ENCODE measurements around the gene MGMT. TPM values are rescaled to one million over a fixed set of nuclear protein-coding genes. Genes with fewer than 3 reads are reported as not detected.

The MGMT gene
- total and polyA plus RNA-seq, 3 donors from 2014 or later: 32.8 to 40.7 (median 37.9) TPM

DNA sequence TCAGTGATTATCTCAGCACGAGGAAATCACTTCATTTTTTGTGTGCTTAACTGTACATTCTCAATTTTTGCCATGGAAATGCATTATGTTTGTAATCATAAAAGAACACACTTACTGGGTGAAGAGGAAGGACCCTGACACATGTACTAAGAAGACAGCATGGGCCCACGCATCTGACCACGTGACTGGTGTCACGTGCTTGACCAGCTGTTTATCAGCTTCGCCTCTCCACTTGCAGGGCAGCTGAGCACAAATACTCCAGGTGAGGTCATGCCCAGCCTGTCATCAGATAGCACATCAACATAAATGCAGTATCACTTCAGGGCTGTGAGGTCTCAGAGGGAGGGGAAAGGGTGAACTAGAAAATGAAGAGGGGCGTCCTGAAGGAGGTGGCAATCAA, 317.2 kb downstream of the MGMT start:
- Histone ChIP-seq H3K27me3 (no peaks in the 10 kb centered on the region), H3K4me1 (no peaks in the 10 kb centered on the region), H3K9me3 (no peaks in the 10 kb centered on the region), H3K36me3 (ENCODE audit: low read depth, missing control alignments) (no peaks in the 10 kb centered on the region), H3K4me3 (no peak overlapping the region), H3K27ac (no peak overlapping the region)
- TF ChIP-seq POLR2A (IDR thresholded peaks at IDR 0.05): no peak
- TF ChIP-seq, protein P1, sequence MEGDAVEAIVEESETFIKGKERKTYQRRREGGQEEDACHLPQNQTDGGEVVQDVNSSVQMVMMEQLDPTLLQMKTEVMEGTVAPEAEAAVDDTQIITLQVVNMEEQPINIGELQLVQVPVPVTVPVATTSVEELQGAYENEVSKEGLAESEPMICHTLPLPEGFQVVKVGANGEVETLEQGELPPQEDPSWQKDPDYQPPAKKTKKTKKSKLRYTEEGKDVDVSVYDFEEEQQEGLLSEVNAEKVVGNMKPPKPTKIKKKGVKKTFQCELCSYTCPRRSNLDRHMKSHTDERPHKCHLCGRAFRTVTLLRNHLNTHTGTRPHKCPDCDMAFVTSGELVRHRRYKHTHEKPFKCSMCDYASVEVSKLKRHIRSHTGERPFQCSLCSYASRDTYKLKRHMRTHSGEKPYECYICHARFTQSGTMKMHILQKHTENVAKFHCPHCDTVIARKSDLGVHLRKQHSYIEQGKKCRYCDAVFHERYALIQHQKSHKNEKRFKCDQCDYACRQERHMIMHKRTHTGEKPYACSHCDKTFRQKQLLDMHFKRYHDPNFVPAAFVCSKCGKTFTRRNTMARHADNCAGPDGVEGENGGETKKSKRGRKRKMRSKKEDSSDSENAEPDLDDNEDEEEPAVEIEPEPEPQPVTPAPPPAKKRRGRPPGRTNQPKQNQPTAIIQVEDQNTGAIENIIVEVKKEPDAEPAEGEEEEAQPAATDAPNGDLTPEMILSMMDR (IDR thresholded peaks at IDR 0.05): no peak
- intact Hi-C loops (cut with DNase I; ENCODE audit: low total_unique reads): no loop called here
- no peak for DNase-seq
- 70 to 75% methylated on average over 6 of the region's 6 CpGs for WGBS, 2 donors

DNA sequence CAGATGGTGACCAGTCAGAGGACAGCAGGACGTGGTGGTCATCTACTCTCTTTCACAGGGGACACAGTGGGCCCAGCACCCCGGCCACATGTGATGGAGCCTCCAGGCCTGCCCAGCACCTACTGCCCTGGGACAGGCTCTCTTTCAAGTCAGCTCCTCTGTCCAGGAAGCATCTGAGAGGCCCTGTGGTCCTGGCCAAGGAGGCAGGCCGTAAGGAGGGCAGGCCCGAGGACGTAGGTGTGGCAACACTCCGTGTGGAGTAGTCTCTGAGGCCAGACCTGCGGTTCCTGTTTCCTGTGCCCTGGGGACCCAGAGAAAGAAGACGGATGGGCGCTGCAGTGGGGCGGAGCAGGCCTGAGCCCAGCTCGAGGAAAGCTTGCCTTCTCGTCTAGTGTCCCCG, 317.9 kb downstream of the MGMT start:
- intact Hi-C loops (cut with DNase I; ENCODE audit: low total_unique reads): no loop called here
- Histone ChIP-seq H3K36me3 (ENCODE audit: low read depth, missing control alignments) (no peaks in the 10 kb centered on the region), H3K27ac (no peak overlapping the region), H3K9me3 (no peaks in the 10 kb centered on the region), H3K4me1 (no peaks in the 10 kb centered on the region), H3K27me3 (no peaks in the 10 kb centered on the region), H3K4me3 (no peak overlapping the region)
- TF ChIP-seq, protein P1 (IDR thresholded peaks at IDR 0.05): no peak
- no peak for TF ChIP-seq POLR2A (IDR thresholded peaks at IDR 0.05)
- no peak for DNase-seq
- WGBS, 2 donors: 77 to 81% methylated on average over 13 of the region's 13 CpGs

DNA sequence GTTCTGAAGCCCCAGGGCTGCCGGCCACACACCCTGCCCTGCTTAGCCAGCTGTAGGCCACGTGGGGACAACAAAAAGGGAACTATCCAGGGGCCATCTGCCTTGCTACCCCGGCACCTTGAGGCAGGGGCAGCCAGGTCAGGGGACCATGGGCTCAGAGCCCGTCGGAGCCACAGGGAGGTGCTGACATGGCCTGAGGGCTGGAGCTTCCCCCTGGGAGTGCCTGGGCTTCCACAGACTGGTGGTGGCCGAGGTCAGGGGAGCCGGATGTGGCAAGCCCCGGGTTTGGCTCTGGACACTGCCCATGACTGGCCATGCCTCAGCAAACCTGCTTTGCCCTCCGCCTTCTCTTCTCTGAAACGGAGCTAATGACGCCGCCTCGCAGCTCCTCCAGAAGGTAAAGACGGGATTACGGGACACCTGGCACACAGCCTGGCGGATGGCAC, 318.5 kb downstream of the MGMT start:
- intact Hi-C loops (cut with DNase I; ENCODE audit: low total_unique reads): no loop called here
- Histone ChIP-seq H3K4me1 (no peaks in the 10 kb centered on the region), H3K27ac (no peak overlapping the region), H3K9me3 (no peaks in the 10 kb centered on the region), H3K36me3 (ENCODE audit: low read depth, missing control alignments) (no peaks in the 10 kb centered on the region), H3K27me3 (no peaks in the 10 kb centered on the region), H3K4me3 (no peak overlapping the region)
- DNase-seq: no peak
- 79 to 87% methylated on average over 15 to 16 of the region's 16 CpGs for WGBS, 2 donors
- no peak for TF ChIP-seq POLR2A (IDR thresholded peaks at IDR 0.05)
- TF ChIP-seq, protein P1 (IDR thresholded peaks at IDR 0.05): no peak

DNA sequence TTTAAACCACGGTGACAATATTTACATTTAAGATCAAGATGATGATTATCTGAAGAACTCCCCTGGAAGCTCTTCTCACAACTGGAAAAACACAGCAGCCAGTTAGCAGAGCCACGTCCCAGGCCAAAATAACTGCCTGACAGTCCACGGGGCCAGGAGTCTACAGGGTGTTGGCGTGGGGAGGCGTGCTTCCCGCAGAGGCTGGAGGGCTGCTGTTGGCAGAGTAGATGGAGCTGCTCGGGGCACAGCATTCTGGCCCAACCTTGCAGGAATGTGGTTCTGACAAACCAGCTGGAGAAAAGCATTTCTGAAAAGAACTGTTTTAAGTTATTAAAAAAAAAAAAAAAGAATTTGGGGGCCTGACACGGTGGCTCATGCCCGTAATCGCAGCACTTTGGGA, 319.2 kb downstream of the MGMT start:
- WGBS, 2 donors: 88 to 92% methylated on average over 10 of the region's 10 CpGs
- DNase-seq: no peak

DNA sequence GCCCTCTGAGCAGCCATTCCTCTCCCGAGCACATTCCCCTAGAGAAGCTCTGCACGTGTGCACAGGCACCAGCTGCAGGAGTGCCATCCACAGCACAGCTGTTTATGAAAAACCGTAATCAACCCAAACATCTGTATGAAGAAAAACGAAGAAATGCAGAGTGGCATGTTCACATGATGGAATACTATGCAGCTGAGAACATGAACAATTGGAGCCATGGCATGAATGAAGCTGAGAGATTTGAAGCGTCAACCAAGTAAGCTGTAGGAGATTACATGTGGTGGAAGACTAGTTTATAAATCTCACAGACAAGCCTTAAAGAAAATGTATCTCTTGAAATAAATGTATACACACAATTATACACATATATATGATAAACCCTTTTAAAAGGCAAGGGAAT, 320.5 kb downstream of the MGMT start:
- DNase-seq: no peak
- Histone ChIP-seq H3K27ac (no peak overlapping the region), H3K9me3 (no peaks in the 10 kb centered on the region), H3K4me1 (no peaks in the 10 kb centered on the region), H3K27me3 (no peaks in the 10 kb centered on the region), H3K36me3 (ENCODE audit: low read depth, missing control alignments) (no peaks in the 10 kb centered on the region), H3K4me3 (no peak overlapping the region)
- 82 to 94% methylated on average over 5 of the region's 5 CpGs for WGBS, 2 donors
- intact Hi-C loops (cut with DNase I; ENCODE audit: low total_unique reads): no loop called here
- TF ChIP-seq, protein P1 (IDR thresholded peaks at IDR 0.05): no peak
- TF ChIP-seq POLR2A (IDR thresholded peaks at IDR 0.05): no peak

More for the DNA sequence above, 319.2 kb downstream of the MGMT start:
- Histone ChIP-seq H3K4me3 (no peak overlapping the region), H3K4me1 (no peaks in the 10 kb centered on the region), H3K27me3 (no peaks in the 10 kb centered on the region), H3K9me3 (no peaks in the 10 kb centered on the region), H3K27ac (no peak overlapping the region), H3K36me3 (ENCODE audit: low read depth, missing control alignments) (no peaks in the 10 kb centered on the region)
- no peak for TF ChIP-seq POLR2A (IDR thresholded peaks at IDR 0.05)
- TF ChIP-seq, protein P1 (IDR thresholded peaks at IDR 0.05): no peak
- intact Hi-C loops (cut with DNase I; ENCODE audit: low total_unique reads): no loop called here

All from testis (tissue), 3 donors.